DMS114 treated with DMSO at 0.1 percent for 48 hours (cell line): ENCODE data around the gene ASB1.

Experiments
- DNase-seq: peaks from one replicate; lab custom pipeline; 2025; ENCODE audit not compliant: unreplicated experiment; lab: John Stamatoyannopoulos, UW

The ASB1 gene

GRCh38 chr2:238489896-238490295 lies 63.2 kb downstream of the ASB1 start:
- no peak for DNase-seq

- no peak for DNase-seq
These were observed 66.1 kb downstream of the ASB1 start for GRCh38 chr2:238492840-238493239.

GRCh38 chr2:238493411-238493810 lies 66.7 kb downstream of the ASB1 start:
- DNase-seq: no peak

- DNase-seq: no peak
These were observed 67.3 kb downstream of the ASB1 start for GRCh38 chr2:238493880-238494572.

GRCh38 chr2:238494573-238494961 lies 67.8 kb downstream of the ASB1 start:
- DNase-seq: no peak

GRCh38 chr2:238495422-238495821 lies 68.7 kb downstream of the ASB1 start:
- DNase-seq: no peak

- DNase-seq: no peak
These were observed 70.3 kb downstream of the ASB1 start for GRCh38 chr2:238496756-238497609.

GRCh38 chr2:238497610-238498005 lies 70.9 kb downstream of the ASB1 start:
- DNase-seq: no peak

- DNase-seq: no peak
These were observed 71.5 kb downstream of the ASB1 start for GRCh38 chr2:238498188-238498587.

GRCh38 chr2:238498691-238499295 lies 72.1 kb downstream of the ASB1 start:
- DNase-seq: no peak

- no peak for DNase-seq
These were observed 73.2 kb downstream of the ASB1 start for GRCh38 chr2:238499731-238500580.

- no peak for DNase-seq
These were observed 74.6 kb downstream of the ASB1 start for GRCh38 chr2:238501311-238501710.
